IMR-90 (cell line): Measurements from ENCODE around the gene INTS11. TPM values are rescaled to one million over a fixed set of nuclear protein-coding genes. Genes with fewer than 3 reads are reported as not detected.

Experiments used
- ATAC-seq: fragments of 200-7000 bp; cut with Tn5 transposase; 2 replicates; pipeline ENCODE4 v1.9.1; 2020; ENCODE audit warnings: low read depth, mild to moderate bottlenecking, moderate library complexity
- BruUV-seq: library from RNA; stranded (reverse); fragments of 400-500 nt; replicated peaks from 2 replicates; lab custom pipeline; 2021; lab: Mats Ljungman, UMichigan
- CTCF ChIA-PET: fragments of 300-600 bp; formaldehyde crosslinking; extraction: SDS; loops from one replicate; lab custom pipeline; 2021; ENCODE audit warnings: antibody characterized with exemption; lab: Yijun Ruan, JAX
- POLR2A ChIA-PET: fragments of 300-600 bp; sonication (Branson Sonifier 250); formaldehyde crosslinking; loops from one replicate; lab custom pipeline; 2022; ENCODE audit warnings: antibody characterized with exemption; ENCODE audit not compliant: unreplicated experiment; lab: Charles Lee
- DNase-seq: peaks from one replicate; pipeline ENCODE4 v3.0.0; 2013
- H2AFZ ChIP-seq: replicated peaks from 2 replicates; pipeline ENCODE3; 2013; ENCODE audit warnings: low read length, mild to moderate bottlenecking; ENCODE audit not compliant: poor library complexity
- H2AK5ac ChIP-seq: 2 replicates; pipeline ENCODE4 v1.6.1; 2013; ENCODE audit warnings: low read depth, low read length, inconsistent platforms
- H2AK9ac ChIP-seq: replicated peaks from 2 replicates; pipeline ENCODE3; 2013; ENCODE audit warnings: mild to moderate bottlenecking, low read depth, low read length, moderate library complexity; ENCODE audit not compliant: poor library complexity
- H2BK120ac ChIP-seq: 2 replicates; pipeline ENCODE4 v1.6.1; 2013; ENCODE audit warnings: low read depth, low read length, inconsistent platforms
- H2BK15ac ChIP-seq: 3 replicates; pipeline ENCODE4 v1.6.1; 2013; ENCODE audit warnings: low read depth, low read length, inconsistent platforms
- H2BK20ac ChIP-seq: 2 replicates; pipeline ENCODE4 v1.6.1; 2013; ENCODE audit warnings: low read depth, mild to moderate bottlenecking, inconsistent platforms, low read length, moderate library complexity
- H2BK5ac ChIP-seq: 2 replicates; pipeline ENCODE4 v1.6.1; 2013; ENCODE audit warnings: mild to moderate bottlenecking, low read depth, low read length, inconsistent platforms; ENCODE audit not compliant: poor library complexity, severe bottlenecking
- H3K14ac ChIP-seq: replicated peaks from 2 replicates; pipeline ENCODE4 v1.6.1; 2013; ENCODE audit warnings: low read depth, low read length, inconsistent platforms
- H3K18ac ChIP-seq: 2 replicates; pipeline ENCODE4 v1.6.1; 2013; ENCODE audit warnings: low read depth, low read length, control low read depth
- H3K23ac ChIP-seq: 2 replicates; pipeline ENCODE4 v1.6.1; 2013; ENCODE audit warnings: low read depth, low read length, inconsistent platforms
- H3K27ac ChIP-seq: 2 replicates; pipeline ENCODE4 v1.5.1; 2013; ENCODE audit warnings: mild to moderate bottlenecking, control low read depth, low read length; ENCODE audit not compliant: insufficient read depth
- H3K27me3 ChIP-seq: 2 replicates; pipeline ENCODE4 v1.6.1; 2013; ENCODE audit warnings: low read length; ENCODE audit not compliant: control insufficient read depth, insufficient read depth
- H3K36me3 ChIP-seq: 2 replicates; pipeline ENCODE4 v1.6.1; 2013; ENCODE audit warnings: low read length, mixed read lengths; ENCODE audit not compliant: control insufficient read depth, insufficient read depth
- H3K4ac ChIP-seq: 2 replicates; pipeline ENCODE4 v1.6.1; 2013; ENCODE audit warnings: low read depth, low read length, inconsistent platforms
- H3K4me1 ChIP-seq: 2 replicates; pipeline ENCODE4 v1.6.1; 2013; ENCODE audit warnings: low read length, mixed read lengths; ENCODE audit not compliant: control insufficient read depth, insufficient read depth
- H3K4me2 ChIP-seq: 2 replicates; pipeline ENCODE4 v1.6.1; 2013; ENCODE audit warnings: low read depth, mild to moderate bottlenecking, control low read depth, low read length, moderate library complexity
- H3K4me3 ChIP-seq: 2 replicates; pipeline ENCODE4 v1.5.1; 2013; ENCODE audit warnings: low read depth, mild to moderate bottlenecking, control low read depth, low read length, moderate library complexity; ENCODE audit not compliant: insufficient read depth
- H3K56ac ChIP-seq: 2 replicates; pipeline ENCODE4 v1.6.1; 2013; ENCODE audit warnings: low read length, inconsistent platforms; ENCODE audit not compliant: insufficient read depth; ENCODE audit errors: extremely low read depth
- H3K79me1 ChIP-seq, 2 experiments: 2 replicates each; pipeline ENCODE4 v1.6.1; 2013; ENCODE audit warnings: low read length in 2 of 2, inconsistent platforms in 1 of 2, low read depth in 1 of 2
- H3K9ac ChIP-seq: 2 replicates; pipeline ENCODE4 v1.6.1; 2013; ENCODE audit warnings: low read depth, low read length, control low read depth
- H3K9me1 ChIP-seq: 2 replicates; pipeline ENCODE4 v1.6.1; 2013; ENCODE audit warnings: low read length, inconsistent platforms; ENCODE audit not compliant: insufficient read depth
- H3K9me3 ChIP-seq: 2 replicates; pipeline ENCODE4 v1.6.1; 2013; ENCODE audit warnings: low read length; ENCODE audit not compliant: control insufficient read depth, insufficient read depth
- H4K20me1 ChIP-seq: 2 replicates; pipeline ENCODE4 v1.6.1; 2013; ENCODE audit warnings: low read length, inconsistent platforms; ENCODE audit not compliant: insufficient read depth
- H4K5ac ChIP-seq: 2 replicates; pipeline ENCODE4 v1.6.1; 2013; ENCODE audit warnings: mild to moderate bottlenecking, low read depth, low read length, control low read depth
- H4K8ac ChIP-seq, 2 experiments: 2 replicates each; pipeline ENCODE4 v1.6.1; 2013; ENCODE audit warnings: low read depth in 2 of 2, low read length in 2 of 2, control low read depth in 1 of 2, inconsistent platforms in 1 of 2
- H4K91ac ChIP-seq: 2 replicates; pipeline ENCODE4 v1.6.1; 2013; ENCODE audit warnings: low read depth, low read length, inconsistent platforms; ENCODE audit not compliant: insufficient read depth
- CEBPB ChIP-seq: IDR thresholded peaks from 2 replicates; pipeline ENCODE4 v1.6.1; 2012; ENCODE audit warnings: low read depth, low read length, improper control_type of control experiment
- CHD1 ChIP-seq: IDR thresholded peaks from 2 replicates; pipeline ENCODE4 v1.6.1; 2012; ENCODE audit warnings: low read depth, low read length, improper control_type of control experiment
- CTCF ChIP-seq: conservative IDR thresholded peaks from 2 replicates; pipeline ENCODE4 v1.5.1; 2012; ENCODE audit warnings: mild to moderate bottlenecking, low read depth, low read length, improper control_type of control experiment
- FOS ChIP-seq: fragments of 150-350 bp; IDR thresholded peaks from 2 replicates; pipeline ENCODE4 v1.6.1; 2016; ENCODE audit warnings: low read depth, low read length
- MXI1 ChIP-seq: IDR thresholded peaks from 2 replicates; pipeline ENCODE4 v1.6.1; 2012; ENCODE audit warnings: low read depth, mild to moderate bottlenecking, low read length, moderate library complexity, borderline replicate concordance
- NFE2L2 ChIP-seq: fragments of 150-350 bp; IDR thresholded peaks from 2 replicates; pipeline ENCODE4 v1.6.1; 2016; ENCODE audit warnings: low read depth, mild to moderate bottlenecking, low read length
- RAD21 ChIP-seq: IDR thresholded peaks from 2 replicates; pipeline ENCODE4 v1.6.1; 2012; ENCODE audit warnings: low read length, improper control_type of control experiment
- RCOR1 ChIP-seq: IDR thresholded peaks from 2 replicates; pipeline ENCODE4 v1.6.1; 2012; ENCODE audit warnings: mild to moderate bottlenecking, low read length, improper control_type of control experiment; ENCODE audit not compliant: insufficient replicate concordance
- SMC3 ChIP-seq: fragments of 150-350 bp; IDR thresholded peaks from 2 replicates; pipeline ENCODE4 v1.6.1; 2016; ENCODE audit warnings: low read depth, mild to moderate bottlenecking, antibody characterized with exemption, low read length, moderate library complexity
- USF2 ChIP-seq: fragments of 150-350 bp; IDR thresholded peaks from 2 replicates; pipeline ENCODE4 v1.6.1; 2017; ENCODE audit warnings: mild to moderate bottlenecking, antibody characterized with exemption, low read length, low read depth
- WGBS, 2 experiments: methylation state at CpG; one replicate each; pipeline versions ENCODE4 v1.1.5 to v1.1.7; 2013; ENCODE audit warnings: missing lambda C conversion rate in 2 of 2; ENCODE audit not compliant: insufficient read length in 1 of 2; ENCODE audit errors: extremely low coverage in 2 of 2; 5-methylcytosine and 5-hydroxymethylcytosine counted together
- dilution Hi-C: fragments of 300-500 bp; cut with HindIII; formaldehyde crosslinking; loops from one replicate; pipeline ENCODE4 v1.14.3; 2018; ENCODE audit warnings: low sequenced_read_pairs; ENCODE audit not compliant: unreplicated experiment
- in situ Hi-C: fragments of 300-500 bp; cut with MboI; formaldehyde crosslinking; loops from 3 replicates; pipeline ENCODE4 v1.14.3; 2019; ENCODE audit warnings: low sequenced_read_pairs, inconsistent platforms, mixed read lengths
- intact Hi-C: fragments of 100-400 bp; cut with micrococcal nuclease; formaldehyde crosslinking; loops from 2 replicates; pipeline ENCODE4 v1.10.0; 2022
- polyA plus RNA-seq, 3 experiments: library from polyadenylated mRNA; depleted of rRNA; stranded (reverse); fragments of >200 nt; gene quantifications; 2 replicates each; pipeline ENCODE4 v1.2.3, GENCODE V29; 2012; ENCODE audit warnings: low replicate concordance in 1 of 3
- total RNA-seq: library from RNA; depleted of rRNA; stranded (reverse); fragments of >200 nt; gene quantifications from 2 replicates; pipeline ENCODE4 v1.2.3, GENCODE V29; 2012

INTS11 gene
- total and polyA plus RNA-seq, 2 of the 4 experiments (the other 2 are of a cell fraction), result 56.1 to 123 TPM

GRCh38 chr1:1279028-1279427 lies 45.4 kb downstream of the INTS11 start:
- Histone ChIP-seq H4K91ac (no peak overlapping the region), H3K9ac (no peak overlapping the region), H3K4me3 (no peak overlapping the region), H3K27me3 (no peaks in the 10 kb centered on the region), H4K20me1 (no peaks in the 10 kb centered on the region), H3K14ac (no peak overlapping the region), H2AK9ac (no peak overlapping the region), H3K79me1 (peaks cover 8 to 19% of the 10 kb centered on the region in 2 experiments; a peak in 3 of 4 replicates), H3K4me1 (peaks cover 22% of the 10 kb centered on the region), H3K4ac (no peak overlapping the region), H2BK15ac (no peak overlapping the region), H2BK5ac (no peak overlapping the region), H3K4me2 (no peak overlapping the region), H4K5ac (no peak overlapping the region), H3K56ac (no peak overlapping the region), H2AK5ac (no peak overlapping the region), H3K9me3 (no peaks in the 10 kb centered on the region), H2BK20ac (no peak overlapping the region), H4K8ac (no peak overlapping the region), H3K9me1 (peaks cover 9% of the 10 kb centered on the region; the same call in 1 of the 2 replicates), H3K18ac (no peak overlapping the region), H3K23ac (no peak overlapping the region), H2BK120ac (no peak overlapping the region), H3K36me3 (no peaks in the 10 kb centered on the region), H2AFZ (no peak overlapping the region), H3K27ac (no peak overlapping the region)
- WGBS, 2 experiments, result no CpG with 5 or more reads among the region's 17 CpGs
- DNase-seq (no peak), ATAC-seq (no peak)
- intact Hi-C loops, result no loop called here
- TF ChIP-seq CHD1 (no peak), USF2 (no peak), NFE2L2 (no peak), SMC3 (no peak), CEBPB (no peak), RCOR1 (no peak), MXI1 (no peak), RAD21 (no peak), CTCF (no peak), FOS (no peak)
- dilution Hi-C loops, result no loop called here
- in situ Hi-C loops, result no loop called here
- BruUV-seq, result no TSS peak
- ChIA-PET CTCF (interaction anchor here (0.6 kb wide), 1 partner anchor 40 kb away, joined by 3 read pairs; no protein-coding TSS in a partner anchor), POLR2A (interaction anchor here (0.6 kb wide), 2 partner anchors 157 to 251 kb away, joined by 4 to 10 read pairs; no protein-coding TSS in a partner anchor)
